SU-DHL-6 (cell line): ENCODE data around the gene GRID2.

Experiments
- H2AFZ ChIP-seq: fragments of 200-600 bp; sonication (generic); 2 replicates; pipeline ENCODE4 v1.6.1; 2014; ENCODE audit warnings: low read depth, mild to moderate bottlenecking, moderate library complexity, mixed read lengths, antibody characterized with exemption, low read length; ENCODE audit not compliant: severe bottlenecking
- H3F3A ChIP-seq: fragments of 200-600 bp; shearing (Covaris generic); 2 replicates; pipeline ENCODE4 v1.6.0; 2016; ENCODE audit warnings: antibody characterized with exemption, mild to moderate bottlenecking; ENCODE audit not compliant: insufficient read depth
- H3K27ac ChIP-seq: fragments of 200-600 bp; sonication (generic); 2 replicates; pipeline ENCODE4 v1.5.1; 2016; ENCODE audit warnings: low read depth, mild to moderate bottlenecking, low read length, moderate library complexity, mixed read lengths
- H3K27me3 ChIP-seq: fragments of 200-600 bp; sonication (generic), shearing (Covaris generic); 2 replicates; pipeline ENCODE4 v1.6.0; 2014; ENCODE audit warnings: mild to moderate bottlenecking, low read length
- H3K36me3 ChIP-seq: fragments of 200-600 bp; sonication (generic); 2 replicates; pipeline ENCODE4 v1.6.1; 2014; ENCODE audit warnings: mild to moderate bottlenecking, low read length, mixed read lengths
- H3K4me2 ChIP-seq: fragments of 300-600, 200-600 bp; shearing (Covaris generic), sonication (generic); 2 replicates; pipeline ENCODE4 v1.6.0; 2014; ENCODE audit warnings: low read length, low read depth, mild to moderate bottlenecking; ENCODE audit not compliant: poor library complexity, severe bottlenecking
- H3K4me3 ChIP-seq: fragments of 200-600 bp; sonication (generic); 2 replicates; pipeline ENCODE4 v1.5.1; 2014; ENCODE audit warnings: antibody characterized with exemption, low read length, mild to moderate bottlenecking, mixed read lengths; ENCODE audit not compliant: insufficient read depth, poor library complexity, severe bottlenecking
- H3K79me2 ChIP-seq: fragments of 200-600 bp; sonication (generic); 2 replicates; pipeline ENCODE4 v1.6.1; 2014; ENCODE audit warnings: mild to moderate bottlenecking, low read length, moderate library complexity; ENCODE audit not compliant: insufficient read depth
- H3K9ac ChIP-seq: fragments of 200-600 bp; sonication (generic); 2 replicates; pipeline ENCODE4 v1.7.0; 2014; ENCODE audit warnings: mild to moderate bottlenecking, low read length
- H3K9me2 ChIP-seq: fragments of 200-600 bp; sonication (generic); replicated peaks from 2 replicates; pipeline ENCODE4 v1.6.1; 2014; ENCODE audit warnings: low read length; ENCODE audit not compliant: insufficient read depth
- H3K9me3 ChIP-seq: fragments of 200-600 bp; sonication (generic); 2 replicates; pipeline ENCODE4 v1.6.1; 2014; ENCODE audit warnings: low read length, mixed read lengths; ENCODE audit not compliant: insufficient read depth
- H4K20me1 ChIP-seq: fragments of 200-600 bp; sonication (generic); 2 replicates; pipeline ENCODE4 v1.6.1; 2014; ENCODE audit warnings: low read depth, mild to moderate bottlenecking, antibody characterized with exemption, low read length, moderate library complexity, mixed read lengths
- CTCF ChIP-seq: fragments of 200-600 bp; sonication (generic); IDR thresholded peaks from one replicate; pipeline ENCODE4 v1.5.1; 2017; ENCODE audit warnings: antibody characterized with exemption, mild to moderate bottlenecking, low read length, moderate library complexity; ENCODE audit not compliant: insufficient read depth, poor library complexity, severe bottlenecking
- EZH2phosphoT487 ChIP-seq: fragments of 200-600 bp; sonication (generic), shearing (Covaris generic); conservative IDR thresholded peaks from 2 replicates; pipeline ENCODE4 v1.6.1; 2018; ENCODE audit warnings: mild to moderate bottlenecking, antibody characterized with exemption, low read length, moderate library complexity, mixed read lengths

Gene GRID2

GRCh38 chr4:93416344-93417128, 1112.8 kb downstream of the GRID2 start:
- no peak overlapping the region for H2AFZ ChIP-seq
- H3K4me3 ChIP-seq, result no peak overlapping the region
- H3K4me2 ChIP-seq, result no peak overlapping the region
- no peaks in the 10 kb centered on the region for H3K27me3 ChIP-seq
- H3K9me2 ChIP-seq, result no peaks in the 10 kb centered on the region
- H3K79me2 ChIP-seq, result no peaks in the 10 kb centered on the region
- no peaks in the 10 kb centered on the region for H3K36me3 ChIP-seq
- no peaks in the 10 kb centered on the region for H3F3A ChIP-seq
- no peak overlapping the region for H3K9ac ChIP-seq
- TF ChIP-seq EZH2phosphoT487, result no peak
- no peak for TF ChIP-seq CTCF
- H3K9me3 ChIP-seq, result no peaks in the 10 kb centered on the region
- no peak overlapping the region for H3K27ac ChIP-seq
- H4K20me1 ChIP-seq, result no peaks in the 10 kb centered on the region

- Histone ChIP-seq H3K9me2 (no peaks in the 10 kb centered on the region), H4K20me1 (no peaks in the 10 kb centered on the region), H3F3A (no peaks in the 10 kb centered on the region), H3K27me3 (no peaks in the 10 kb centered on the region), H3K9ac (no peak overlapping the region), H3K79me2 (no peaks in the 10 kb centered on the region), H3K4me3 (no peak overlapping the region), H3K4me2 (no peak overlapping the region), H2AFZ (no peak overlapping the region), H3K9me3 (no peaks in the 10 kb centered on the region), H3K27ac (no peak overlapping the region), H3K36me3 (no peaks in the 10 kb centered on the region)
- TF ChIP-seq EZH2phosphoT487 (no peak), CTCF (no peak)
These were observed 1127.6 kb downstream of the GRID2 start for GRCh38 chr4:93431371-93431770.

GRCh38 chr4:93433840-93434239, 1130.1 kb downstream of the GRID2 start:
- H3K27me3 ChIP-seq, result no peaks in the 10 kb centered on the region
- H3K79me2 ChIP-seq, result no peaks in the 10 kb centered on the region
- no peaks in the 10 kb centered on the region for H3K9me3 ChIP-seq
- no peaks in the 10 kb centered on the region for H3F3A ChIP-seq
- no peak for TF ChIP-seq EZH2phosphoT487
- no peak for TF ChIP-seq CTCF
- H4K20me1 ChIP-seq, result no peaks in the 10 kb centered on the region
- no peak overlapping the region for H3K4me3 ChIP-seq
- H3K27ac ChIP-seq, result no peak overlapping the region
- H3K9ac ChIP-seq, result no peak overlapping the region
- no peaks in the 10 kb centered on the region for H3K9me2 ChIP-seq
- no peak overlapping the region for H3K4me2 ChIP-seq
- H3K36me3 ChIP-seq, result no peaks in the 10 kb centered on the region
- no peak overlapping the region for H2AFZ ChIP-seq
